HUES48 (cell line): ENCODE results near the gene LRRC74B.

Source experiments
- H3K27ac ChIP-seq: one replicate; pipeline ENCODE4 v1.7.0; 2013; ENCODE audit warnings: low read depth, low read length, inconsistent platforms
- H3K27me3 ChIP-seq: 2 replicates; pipeline ENCODE4 v1.6.1; 2013; ENCODE audit warnings: mild to moderate bottlenecking, low read length; ENCODE audit not compliant: control insufficient read depth, insufficient read depth
- H3K36me3 ChIP-seq: 2 replicates; pipeline ENCODE4 v1.6.1; 2013; ENCODE audit warnings: low read length; ENCODE audit not compliant: control insufficient read depth, insufficient read depth
- H3K4me1 ChIP-seq: 2 replicates; pipeline ENCODE4 v1.6.1; 2013; ENCODE audit warnings: mild to moderate bottlenecking, low read length; ENCODE audit not compliant: control insufficient read depth, insufficient read depth
- H3K4me3 ChIP-seq: 2 replicates; pipeline ENCODE4 v1.5.1; 2013; ENCODE audit warnings: mild to moderate bottlenecking, low read depth, low read length
- H3K9ac ChIP-seq: 2 replicates; pipeline ENCODE4 v1.6.1; 2013; ENCODE audit warnings: mild to moderate bottlenecking, low read depth, low read length, moderate library complexity
- H3K9me3 ChIP-seq: 2 replicates; pipeline ENCODE4 v1.6.1; 2013; ENCODE audit warnings: low read length; ENCODE audit not compliant: control insufficient read depth, insufficient read depth

The LRRC74B gene

GRCh38 chr22:21045585-21046294 lies at the start of gene LRRC74B:
TSS of gene LRRC74B (plus strand) at chr22:21045946. CDS start at chr22:21045987, 41 bp downstream.
- no peaks in the 10 kb centered on the region for H3K36me3 ChIP-seq
- 0 out of 2 replicates have a peak within 1 kb of the TSS, but pooled peaks have one; percentile 53 for H3K9ac ChIP-seq
- H3K4me1 ChIP-seq, result no peaks in the 10 kb centered on the region
- peak within 1 kb of the TSS; percentile 90 for H3K4me3 ChIP-seq
- no peaks in the 10 kb centered on the region for H3K9me3 ChIP-seq
- no peaks in the 10 kb centered on the region for H3K27me3 ChIP-seq
- H3K27ac ChIP-seq, result peak within 1 kb of the TSS; percentile 59

GRCh38 chr22:20996031-20996410 lies 49.7 kb upstream of the LRRC74B start:
- Histone ChIP-seq H3K4me3 (no peak overlapping the region), H3K36me3 (peaks cover 40% of the 10 kb centered on the region), H3K27me3 (no peaks in the 10 kb centered on the region), H3K9ac (no peak overlapping the region), H3K4me1 (no peaks in the 10 kb centered on the region), H3K27ac (no peak overlapping the region), H3K9me3 (no peaks in the 10 kb centered on the region)

GRCh38 chr22:20996598-20997535 lies 48.9 kb upstream of the LRRC74B start:
- no peak overlapping the region for H3K27ac ChIP-seq
- no peak overlapping the region for H3K9ac ChIP-seq
- H3K27me3 ChIP-seq, result no peaks in the 10 kb centered on the region
- H3K36me3 ChIP-seq, result peaks cover 32% of the 10 kb centered on the region
- no peaks in the 10 kb centered on the region for H3K4me1 ChIP-seq
- no peak overlapping the region for H3K4me3 ChIP-seq
- H3K9me3 ChIP-seq, result no peaks in the 10 kb centered on the region

GRCh38 chr22:20997536-20998257 lies 48.0 kb upstream of the LRRC74B start:
- H3K36me3 ChIP-seq, result peaks cover 23% of the 10 kb centered on the region
- H3K9me3 ChIP-seq, result no peaks in the 10 kb centered on the region
- peaks cover under 1% of the 10 kb centered on the region; the same call in 1 of the 2 replicates for H3K4me1 ChIP-seq
- H3K4me3 ChIP-seq, result no peak overlapping the region
- no peak overlapping the region for H3K9ac ChIP-seq
- H3K27me3 ChIP-seq, result no peaks in the 10 kb centered on the region
- H3K27ac ChIP-seq, result no peak overlapping the region

GRCh38 chr22:20998411-20999336 lies 47.1 kb upstream of the LRRC74B start:
- no peaks in the 10 kb centered on the region for H3K9me3 ChIP-seq
- no peak overlapping the region for H3K9ac ChIP-seq
- H3K27me3 ChIP-seq, result no peaks in the 10 kb centered on the region
- H3K27ac ChIP-seq, result no peak overlapping the region
- H3K36me3 ChIP-seq, result peaks cover 20% of the 10 kb centered on the region
- no peak overlapping the region for H3K4me3 ChIP-seq
- peaks cover 5% of the 10 kb centered on the region; the same call in 1 of the 2 replicates for H3K4me1 ChIP-seq

GRCh38 chr22:20999350-21000206 lies 46.2 kb upstream of the LRRC74B start:
- Histone ChIP-seq H3K4me3 (no peak overlapping the region), H3K9ac (no peak overlapping the region), H3K4me1 (peaks cover 5% of the 10 kb centered on the region; the same call in 1 of the 2 replicates), H3K27ac (no peak overlapping the region), H3K36me3 (peaks cover 18% of the 10 kb centered on the region), H3K27me3 (no peaks in the 10 kb centered on the region), H3K9me3 (no peaks in the 10 kb centered on the region)

GRCh38 chr22:21000207-21000986 lies 45.3 kb upstream of the LRRC74B start:
- no peaks in the 10 kb centered on the region for H3K27me3 ChIP-seq
- no peak overlapping the region for H3K9ac ChIP-seq
- H3K4me1 ChIP-seq, result peaks cover 5% of the 10 kb centered on the region; the same call in 1 of the 2 replicates
- peaks cover 18% of the 10 kb centered on the region for H3K36me3 ChIP-seq
- no peak overlapping the region for H3K27ac ChIP-seq
- no peaks in the 10 kb centered on the region for H3K9me3 ChIP-seq
- H3K4me3 ChIP-seq, result peak overlapping the region; percentile 96

GRCh38 chr22:21000987-21001600 lies 44.7 kb upstream of the LRRC74B start:
- Histone ChIP-seq H3K4me1 (peaks cover 5% of the 10 kb centered on the region; the same call in 1 of the 2 replicates), H3K9me3 (no peaks in the 10 kb centered on the region), H3K4me3 (peak overlapping the region; percentile 96), H3K27ac (peak overlapping the region; percentile 94), H3K27me3 (no peaks in the 10 kb centered on the region), H3K36me3 (peaks cover 18% of the 10 kb centered on the region), H3K9ac (peak overlapping the region; percentile 77; the same call in 1 of the 2 replicates)
